Stimulated activated effector memory CD8-positive, alpha-beta T cell treated with anti-CD3 and anti-CD28 coated beads, Interleukin-12 subunit alpha, Interleukin-12 subunit beta, amount 100 ng/mL, for 72 hours (primary cell): Measurements from ENCODE around the gene WDR35.

Experiments used
- ATAC-seq: fragments of 150-1000 bp; cut with Tn5 transposase; 2 replicates; pipeline ENCODE4 v1.10.0; 2021
- DNase-seq, 2 donors: peaks; one replicate each; pipeline ENCODE4 v3.0.0; 2021 to 2022; ENCODE audit warnings: low spot score in 2 of 2
- H3K27ac Mint-ChIP-seq: one replicate; pipeline ENCODE4 v1.8.0; 2022; ENCODE audit warnings: mild to moderate bottlenecking, mixed read lengths
- H3K36me3 Mint-ChIP-seq: one replicate; pipeline ENCODE4 v1.8.0; 2022; ENCODE audit warnings: mild to moderate bottlenecking, mixed read lengths
- H3K4me1 Mint-ChIP-seq: one replicate; pipeline ENCODE4 v1.8.0; 2022; ENCODE audit warnings: mixed read lengths
- H3K4me3 Mint-ChIP-seq: one replicate; pipeline ENCODE4 v1.8.0; 2022; ENCODE audit warnings: mild to moderate bottlenecking, mixed read lengths
- H3K9me3 Mint-ChIP-seq: one replicate; pipeline ENCODE4 v1.8.0; 2022; ENCODE audit warnings: mixed read lengths

The WDR35 gene

DNA sequence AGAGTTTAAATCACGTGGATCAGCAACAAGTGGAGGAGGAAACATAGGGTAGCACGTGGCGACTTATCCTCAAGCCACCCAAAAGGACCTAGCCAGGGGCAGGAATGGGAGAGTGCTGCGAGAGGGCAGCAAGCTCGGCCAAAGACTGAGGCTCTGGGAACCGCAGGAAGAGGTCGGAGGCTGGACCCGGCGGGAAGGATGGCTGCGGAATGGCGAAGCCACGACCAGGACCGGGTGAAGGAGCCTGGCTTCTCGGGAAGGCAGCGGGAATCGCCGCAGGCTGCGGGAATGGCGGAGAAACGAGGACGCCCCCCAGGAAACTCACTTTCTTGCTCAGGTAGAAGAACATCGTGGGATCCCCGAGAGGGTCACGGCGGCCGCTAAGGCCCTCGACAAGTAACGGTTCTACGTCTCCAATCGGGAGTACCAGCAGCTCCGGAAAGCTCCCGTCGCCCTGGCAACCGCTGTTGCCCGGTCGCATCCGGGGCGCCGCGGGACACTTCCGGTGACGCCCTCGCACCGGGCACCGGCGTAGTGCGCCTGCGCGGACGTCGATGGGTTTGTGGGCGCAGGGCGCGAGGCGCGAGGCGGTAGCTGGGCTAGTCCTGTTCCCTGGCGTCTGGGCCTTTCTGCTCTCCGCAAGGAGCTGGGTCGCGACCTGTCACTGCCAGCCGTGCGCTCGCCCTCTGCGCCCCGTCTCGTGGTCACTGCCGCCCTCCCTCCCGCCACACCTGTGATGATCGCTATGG, at the start of gene WDR35:
WDR35 (minus strand) TSS at position 439 of the 749 bp plus-strand sequence; CDS start at position 349, 90 bp downstream.
- Mint-ChIP-seq H3K9me3 (no peaks in the 10 kb centered on the region), H3K36me3 (peaks cover 20% of the 10 kb centered on the region), H3K4me3 (peak within 1 kb of the TSS; percentile 86), H3K4me1 (peaks cover 34% of the 10 kb centered on the region), H3K27ac (peak within 1 kb of the TSS; percentile 92)
- DNase-seq, result peak; percentile 97
- peak; percentile 98 for ATAC-seq

GRCh38 chr2:20037660-20038059, 47.8 kb upstream of the WDR35 start:
- Mint-ChIP-seq H3K4me3 (no peak overlapping the region), H3K36me3 (peaks cover 93% of the 10 kb centered on the region), H3K9me3 (no peaks in the 10 kb centered on the region), H3K4me1 (peaks cover 7% of the 10 kb centered on the region), H3K27ac (no peak overlapping the region)
- DNase-seq, result no peak
- no peak for ATAC-seq

DNA sequence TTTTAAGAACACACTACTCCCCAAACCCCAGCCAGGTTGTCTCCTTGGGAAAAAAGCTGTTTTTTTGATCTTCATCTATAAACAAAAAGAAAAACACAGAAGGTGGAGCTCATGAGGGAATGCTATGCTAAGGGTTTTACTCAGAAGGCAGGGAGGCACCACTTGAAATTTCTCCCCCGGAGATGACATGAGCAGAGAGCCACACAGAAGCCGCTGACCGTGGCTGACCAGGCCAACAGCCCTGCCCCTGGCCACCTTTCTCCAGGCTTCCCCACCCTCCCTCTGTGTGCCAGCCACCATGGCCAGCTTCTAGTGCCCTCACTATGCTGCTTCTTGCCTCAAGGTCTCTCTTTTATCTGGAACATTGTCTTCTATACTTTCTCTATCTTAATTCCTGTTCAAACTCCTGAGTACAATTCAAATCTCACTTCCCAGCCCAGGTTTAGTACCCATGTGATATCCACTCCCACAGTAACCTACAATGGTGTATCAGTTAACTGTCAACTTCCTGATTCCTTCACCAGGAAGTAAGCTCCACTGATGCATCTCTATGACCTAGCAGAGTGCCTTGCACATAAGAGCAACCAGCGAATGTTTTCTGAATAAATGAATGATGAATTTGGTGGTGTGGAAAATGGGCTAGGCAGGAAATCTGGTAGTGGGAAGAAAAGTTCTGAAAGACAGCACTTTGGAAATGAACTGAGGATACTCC, 46.2 kb upstream of the WDR35 start:
- ATAC-seq, result no peak
- Mint-ChIP-seq H3K27ac (peak overlapping the region; percentile 20), H3K36me3 (peaks cover 100% of the 10 kb centered on the region), H3K4me1 (peaks cover 7% of the 10 kb centered on the region), H3K9me3 (no peaks in the 10 kb centered on the region), H3K4me3 (no peak overlapping the region)
- no peak for DNase-seq

GRCh38 chr2:20034821-20035220, 44.9 kb upstream of the WDR35 start:
- H3K36me3 Mint-ChIP-seq, result peaks cover 100% of the 10 kb centered on the region
- H3K4me3 Mint-ChIP-seq, result no peak overlapping the region
- ATAC-seq (no peak), DNase-seq (no peak)
- H3K9me3 Mint-ChIP-seq, result no peaks in the 10 kb centered on the region
- H3K4me1 Mint-ChIP-seq, result peaks cover 7% of the 10 kb centered on the region
- no peak overlapping the region for H3K27ac Mint-ChIP-seq

- no peak overlapping the region for H3K27ac Mint-ChIP-seq
- DNase-seq (no peak), ATAC-seq (no peak)
- H3K4me1 Mint-ChIP-seq, result peaks cover 7% of the 10 kb centered on the region
- no peak overlapping the region for H3K4me3 Mint-ChIP-seq
- H3K9me3 Mint-ChIP-seq, result no peaks in the 10 kb centered on the region
- H3K36me3 Mint-ChIP-seq, result peaks cover 99% of the 10 kb centered on the region
Observed at GRCh38 chr2:20034218-20034617, 44.3 kb upstream of the WDR35 start.

- H3K9me3 Mint-ChIP-seq, result no peaks in the 10 kb centered on the region
- no peak overlapping the region for H3K27ac Mint-ChIP-seq
- peaks cover 99% of the 10 kb centered on the region for H3K36me3 Mint-ChIP-seq
- no peak for ATAC-seq
- DNase-seq, result no peak
- H3K4me3 Mint-ChIP-seq, result no peak overlapping the region
- H3K4me1 Mint-ChIP-seq, result peaks cover 7% of the 10 kb centered on the region
Observed at GRCh38 chr2:20033322-20033721, 43.4 kb upstream of the WDR35 start.

- H3K9me3 Mint-ChIP-seq, result no peaks in the 10 kb centered on the region
- no peaks in the 10 kb centered on the region for H3K4me1 Mint-ChIP-seq
- H3K36me3 Mint-ChIP-seq, result peaks cover 71% of the 10 kb centered on the region
- DNase-seq (no peak), ATAC-seq (no peak)
- H3K27ac Mint-ChIP-seq, result no peak overlapping the region
- no peak overlapping the region for H3K4me3 Mint-ChIP-seq
Observed at GRCh38 chr2:20030224-20030623, 40.3 kb upstream of the WDR35 start.

GRCh38 chr2:20027705-20028434, 38.0 kb upstream of the WDR35 start:
- no peaks in the 10 kb centered on the region for H3K9me3 Mint-ChIP-seq
- no peak for DNase-seq
- no peak overlapping the region for H3K27ac Mint-ChIP-seq
- no peaks in the 10 kb centered on the region for H3K4me1 Mint-ChIP-seq
- H3K36me3 Mint-ChIP-seq, result peaks cover 47% of the 10 kb centered on the region
- no peak for ATAC-seq
- no peak overlapping the region for H3K4me3 Mint-ChIP-seq

- Mint-ChIP-seq H3K27ac (no peak overlapping the region), H3K36me3 (peaks cover 41% of the 10 kb centered on the region), H3K9me3 (no peaks in the 10 kb centered on the region), H3K4me3 (no peak overlapping the region), H3K4me1 (no peaks in the 10 kb centered on the region)
- ATAC-seq, result no peak
- DNase-seq, result no peak
Observed at GRCh38 chr2:20027260-20027677, 37.4 kb upstream of the WDR35 start.

GRCh38 chr2:20025065-20025786, 35.3 kb upstream of the WDR35 start:
- Mint-ChIP-seq H3K4me1 (no peaks in the 10 kb centered on the region), H3K9me3 (peaks cover 6% of the 10 kb centered on the region), H3K27ac (no peak overlapping the region), H3K4me3 (no peak overlapping the region), H3K36me3 (peaks cover 21% of the 10 kb centered on the region)
- ATAC-seq (no peak), DNase-seq (no peak)

- Mint-ChIP-seq H3K4me3 (no peak overlapping the region), H3K36me3 (peaks cover 6% of the 10 kb centered on the region), H3K9me3 (peaks cover 6% of the 10 kb centered on the region), H3K27ac (no peak overlapping the region), H3K4me1 (no peaks in the 10 kb centered on the region)
- DNase-seq (no peak), ATAC-seq (no peak)
Observed at GRCh38 chr2:20023688-20024087, 33.8 kb upstream of the WDR35 start.

DNA sequence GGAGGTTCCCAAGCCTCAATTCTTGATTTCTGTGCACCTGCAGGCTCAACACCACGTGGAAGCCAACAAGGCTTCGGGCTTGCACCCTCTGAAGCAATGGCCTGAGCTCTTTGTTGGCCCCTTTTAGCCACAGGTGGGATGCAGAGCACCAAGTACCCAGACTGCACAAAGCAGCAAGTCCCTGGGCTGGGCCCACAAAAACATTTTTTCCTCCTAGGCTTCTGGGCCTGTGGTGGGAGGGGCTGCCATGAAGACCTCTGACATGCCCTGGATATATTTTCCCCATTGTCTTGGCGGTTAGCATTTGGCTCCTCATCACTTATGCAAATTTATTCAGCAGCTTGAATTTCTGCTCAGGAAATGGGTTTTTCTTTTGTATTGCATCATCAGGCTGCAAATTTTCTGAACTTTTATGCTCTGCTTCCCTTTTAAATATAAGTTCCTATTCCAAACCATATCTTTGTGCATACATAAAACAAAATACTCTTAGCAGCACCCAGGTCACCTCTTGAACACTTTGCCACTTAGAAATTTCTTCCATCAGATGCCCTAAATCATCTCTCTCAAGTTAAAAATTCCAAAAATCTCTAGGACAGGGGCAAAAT, 31.6 kb upstream of the WDR35 start:
- H3K4me3 Mint-ChIP-seq, result no peak overlapping the region
- H3K9me3 Mint-ChIP-seq, result peaks cover 6% of the 10 kb centered on the region
- no peaks in the 10 kb centered on the region for H3K36me3 Mint-ChIP-seq
- ATAC-seq (no peak), DNase-seq (no peak)
- no peaks in the 10 kb centered on the region for H3K4me1 Mint-ChIP-seq
- no peak overlapping the region for H3K27ac Mint-ChIP-seq

DNA sequence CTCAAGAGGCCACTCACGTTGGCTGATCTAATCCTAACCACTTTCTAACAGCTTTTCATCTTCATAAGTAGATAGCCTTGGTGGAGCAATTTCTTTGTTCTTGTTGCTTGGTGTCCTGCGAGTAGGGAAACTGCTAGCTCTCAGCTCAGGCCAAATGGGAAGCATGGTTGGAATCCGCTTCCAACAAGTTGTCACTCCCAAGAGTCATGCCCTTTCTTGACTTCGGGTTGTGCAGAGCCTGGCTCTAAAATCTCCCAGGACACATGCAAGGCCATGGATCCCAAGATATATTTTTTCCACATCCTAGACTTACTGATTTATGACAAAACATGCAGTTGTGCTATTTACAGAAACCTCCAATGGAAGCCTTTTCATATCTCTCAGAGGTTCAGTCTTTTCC, 29.8 kb upstream of the WDR35 start:
- Mint-ChIP-seq H3K36me3 (no peaks in the 10 kb centered on the region), H3K4me1 (no peaks in the 10 kb centered on the region), H3K27ac (no peak overlapping the region), H3K9me3 (peaks cover 6% of the 10 kb centered on the region), H3K4me3 (no peak overlapping the region)
- ATAC-seq (no peak), DNase-seq (no peak)

GRCh38 chr2:20018601-20019152, 28.8 kb upstream of the WDR35 start:
- no peak overlapping the region for H3K27ac Mint-ChIP-seq
- no peaks in the 10 kb centered on the region for H3K36me3 Mint-ChIP-seq
- H3K4me1 Mint-ChIP-seq, result no peaks in the 10 kb centered on the region
- DNase-seq (no peak), ATAC-seq (no peak)
- peaks cover 6% of the 10 kb centered on the region for H3K9me3 Mint-ChIP-seq
- no peak overlapping the region for H3K4me3 Mint-ChIP-seq
